ENCODE measurements around the gene SPTBN1.

- TF ChIP-seq CTCF (IDR thresholded peaks at IDR 0.05) (no peak), EP300 (IDR thresholded peaks at IDR 0.05) (no peak), POLR2A (IDR thresholded peaks at IDR 0.05) (no peak)
These were observed 56.1 kb downstream of the SPTBN1 start for GRCh38 chr2:54512183-54512582.

All from ovary (tissue), 3 donors.